IMR-90 (cell line): Measurements from ENCODE around the gene KLHL9. TPM values are rescaled to one million over a fixed set of nuclear protein-coding genes. Genes with fewer than 3 reads are reported as not detected.
A peak's percentile ranks its signal among the peaks of the same experiment; 100 is the strongest.

Source experiments
- ATAC-seq: fragments of 200-7000 bp; cut with Tn5 transposase; 2 replicates; pipeline ENCODE4 v1.9.1; 2020; ENCODE audit warnings: low read depth, mild to moderate bottlenecking, moderate library complexity
- BruUV-seq: library from RNA; stranded (reverse); fragments of 400-500 nt; replicated peaks from 2 replicates; lab custom pipeline; 2021; lab: Mats Ljungman, UMichigan
- CTCF ChIA-PET: fragments of 300-600 bp; formaldehyde crosslinking; extraction: SDS; loops from one replicate; lab custom pipeline; 2021; ENCODE audit warnings: antibody characterized with exemption; lab: Yijun Ruan, JAX
- POLR2A ChIA-PET: fragments of 300-600 bp; sonication (Branson Sonifier 250); formaldehyde crosslinking; loops from one replicate; lab custom pipeline; 2022; ENCODE audit warnings: antibody characterized with exemption; ENCODE audit not compliant: unreplicated experiment; lab: Charles Lee
- DNase-seq: peaks from one replicate; pipeline ENCODE4 v3.0.0; 2013
- H2AFZ ChIP-seq: replicated peaks from 2 replicates; pipeline ENCODE3; 2013; ENCODE audit warnings: low read length, mild to moderate bottlenecking; ENCODE audit not compliant: poor library complexity
- H2AK5ac ChIP-seq: 2 replicates; pipeline ENCODE4 v1.6.1; 2013; ENCODE audit warnings: low read depth, low read length, inconsistent platforms
- H2AK9ac ChIP-seq: replicated peaks from 2 replicates; pipeline ENCODE3; 2013; ENCODE audit warnings: mild to moderate bottlenecking, low read depth, low read length, moderate library complexity; ENCODE audit not compliant: poor library complexity
- H2BK120ac ChIP-seq: 2 replicates; pipeline ENCODE4 v1.6.1; 2013; ENCODE audit warnings: low read depth, low read length, inconsistent platforms
- H2BK15ac ChIP-seq: 3 replicates; pipeline ENCODE4 v1.6.1; 2013; ENCODE audit warnings: low read depth, low read length, inconsistent platforms
- H2BK20ac ChIP-seq: 2 replicates; pipeline ENCODE4 v1.6.1; 2013; ENCODE audit warnings: low read depth, mild to moderate bottlenecking, inconsistent platforms, low read length, moderate library complexity
- H2BK5ac ChIP-seq: 2 replicates; pipeline ENCODE4 v1.6.1; 2013; ENCODE audit warnings: mild to moderate bottlenecking, low read depth, low read length, inconsistent platforms; ENCODE audit not compliant: poor library complexity, severe bottlenecking
- H3K14ac ChIP-seq: replicated peaks from 2 replicates; pipeline ENCODE4 v1.6.1; 2013; ENCODE audit warnings: low read depth, low read length, inconsistent platforms
- H3K18ac ChIP-seq: 2 replicates; pipeline ENCODE4 v1.6.1; 2013; ENCODE audit warnings: low read depth, low read length, control low read depth
- H3K23ac ChIP-seq: 2 replicates; pipeline ENCODE4 v1.6.1; 2013; ENCODE audit warnings: low read depth, low read length, inconsistent platforms
- H3K27ac ChIP-seq: 2 replicates; pipeline ENCODE4 v1.5.1; 2013; ENCODE audit warnings: mild to moderate bottlenecking, control low read depth, low read length; ENCODE audit not compliant: insufficient read depth
- H3K27me3 ChIP-seq: 2 replicates; pipeline ENCODE4 v1.6.1; 2013; ENCODE audit warnings: low read length; ENCODE audit not compliant: control insufficient read depth, insufficient read depth
- H3K36me3 ChIP-seq: 2 replicates; pipeline ENCODE4 v1.6.1; 2013; ENCODE audit warnings: low read length, mixed read lengths; ENCODE audit not compliant: control insufficient read depth, insufficient read depth
- H3K4ac ChIP-seq: 2 replicates; pipeline ENCODE4 v1.6.1; 2013; ENCODE audit warnings: low read depth, low read length, inconsistent platforms
- H3K4me1 ChIP-seq: 2 replicates; pipeline ENCODE4 v1.6.1; 2013; ENCODE audit warnings: low read length, mixed read lengths; ENCODE audit not compliant: control insufficient read depth, insufficient read depth
- H3K4me2 ChIP-seq: 2 replicates; pipeline ENCODE4 v1.6.1; 2013; ENCODE audit warnings: low read depth, mild to moderate bottlenecking, control low read depth, low read length, moderate library complexity
- H3K4me3 ChIP-seq: 2 replicates; pipeline ENCODE4 v1.5.1; 2013; ENCODE audit warnings: low read depth, mild to moderate bottlenecking, control low read depth, low read length, moderate library complexity; ENCODE audit not compliant: insufficient read depth
- H3K56ac ChIP-seq: 2 replicates; pipeline ENCODE4 v1.6.1; 2013; ENCODE audit warnings: low read length, inconsistent platforms; ENCODE audit not compliant: insufficient read depth; ENCODE audit errors: extremely low read depth
- H3K79me1 ChIP-seq, 2 experiments: 2 replicates each; pipeline ENCODE4 v1.6.1; 2013; ENCODE audit warnings: low read length in 2 of 2, inconsistent platforms in 1 of 2, low read depth in 1 of 2
- H3K9ac ChIP-seq: 2 replicates; pipeline ENCODE4 v1.6.1; 2013; ENCODE audit warnings: low read depth, low read length, control low read depth
- H3K9me1 ChIP-seq: 2 replicates; pipeline ENCODE4 v1.6.1; 2013; ENCODE audit warnings: low read length, inconsistent platforms; ENCODE audit not compliant: insufficient read depth
- H3K9me3 ChIP-seq: 2 replicates; pipeline ENCODE4 v1.6.1; 2013; ENCODE audit warnings: low read length; ENCODE audit not compliant: control insufficient read depth, insufficient read depth
- H4K20me1 ChIP-seq: 2 replicates; pipeline ENCODE4 v1.6.1; 2013; ENCODE audit warnings: low read length, inconsistent platforms; ENCODE audit not compliant: insufficient read depth
- H4K5ac ChIP-seq: 2 replicates; pipeline ENCODE4 v1.6.1; 2013; ENCODE audit warnings: mild to moderate bottlenecking, low read depth, low read length, control low read depth
- H4K8ac ChIP-seq, 2 experiments: 2 replicates each; pipeline ENCODE4 v1.6.1; 2013; ENCODE audit warnings: low read depth in 2 of 2, low read length in 2 of 2, control low read depth in 1 of 2, inconsistent platforms in 1 of 2
- H4K91ac ChIP-seq: 2 replicates; pipeline ENCODE4 v1.6.1; 2013; ENCODE audit warnings: low read depth, low read length, inconsistent platforms; ENCODE audit not compliant: insufficient read depth
- SMC3 ChIP-seq: fragments of 150-350 bp; IDR thresholded peaks from 2 replicates; pipeline ENCODE4 v1.6.1; 2016; ENCODE audit warnings: low read depth, mild to moderate bottlenecking, antibody characterized with exemption, low read length, moderate library complexity
- WGBS, 2 experiments: methylation state at CpG; one replicate each; pipeline versions ENCODE4 v1.1.5 to v1.1.7; 2013; ENCODE audit warnings: missing lambda C conversion rate in 2 of 2; ENCODE audit not compliant: insufficient read length in 1 of 2; ENCODE audit errors: extremely low coverage in 2 of 2; 5-methylcytosine and 5-hydroxymethylcytosine counted together
- dilution Hi-C: fragments of 300-500 bp; cut with HindIII; formaldehyde crosslinking; loops from one replicate; pipeline ENCODE4 v1.14.3; 2018; ENCODE audit warnings: low sequenced_read_pairs; ENCODE audit not compliant: unreplicated experiment
- in situ Hi-C: fragments of 300-500 bp; cut with MboI; formaldehyde crosslinking; loops from 3 replicates; pipeline ENCODE4 v1.14.3; 2019; ENCODE audit warnings: low sequenced_read_pairs, inconsistent platforms, mixed read lengths
- intact Hi-C: fragments of 100-400 bp; cut with micrococcal nuclease; formaldehyde crosslinking; loops from 2 replicates; pipeline ENCODE4 v1.10.0; 2022
- polyA plus RNA-seq, 3 experiments: library from polyadenylated mRNA; depleted of rRNA; stranded (reverse); fragments of >200 nt; gene quantifications; 2 replicates each; pipeline ENCODE4 v1.2.3, GENCODE V29; 2012; ENCODE audit warnings: low replicate concordance in 1 of 3
- total RNA-seq: library from RNA; depleted of rRNA; stranded (reverse); fragments of >200 nt; gene quantifications from 2 replicates; pipeline ENCODE4 v1.2.3, GENCODE V29; 2012
- TF ChIP-seq, protein P1 (sequence below): fragments of 150-350 bp; IDR thresholded peaks from 2 replicates; pipeline ENCODE4 v1.6.1; 2017; ENCODE audit warnings: mild to moderate bottlenecking, antibody characterized with exemption, low read length, low read depth

The KLHL9 gene
- total and polyA plus RNA-seq, 2 of the 4 experiments (the other 2 are of a cell fraction), result 12.9 to 46.4 TPM

DNA sequence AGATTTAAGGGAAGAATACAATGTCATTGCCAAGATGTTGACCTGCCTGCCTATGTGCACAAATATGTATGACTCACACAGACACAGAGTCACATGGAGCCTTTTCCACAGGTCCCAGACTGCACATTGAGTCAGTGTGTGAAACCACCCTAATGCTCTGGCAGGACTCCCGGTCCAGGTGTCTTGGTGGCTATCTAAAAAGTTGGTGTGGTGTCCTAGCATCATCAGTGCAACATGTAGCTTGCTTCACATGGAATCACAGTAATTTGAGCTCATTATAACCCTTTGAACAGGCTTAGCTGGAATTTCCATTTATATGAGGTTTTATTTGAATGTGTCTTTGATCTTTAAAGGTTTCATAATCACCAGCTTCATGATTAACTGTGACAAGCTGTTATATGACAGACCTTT is 40.8 kb downstream of the KLHL9 start:
- H2AFZ ChIP-seq, result no peak overlapping the region
- no peak overlapping the region for H2AK9ac ChIP-seq
- H3K4ac ChIP-seq, result no peak overlapping the region
- 67% methylated on average over 1 of the region's 1 CpG; no CpG with 5 or more reads in 1 of the 2 experiments for WGBS, 2 experiments
- no peak overlapping the region for H3K18ac ChIP-seq
- no peak overlapping the region for H4K91ac ChIP-seq
- dilution Hi-C loops, result no loop called here
- H3K27me3 ChIP-seq, result peaks cover 3% of the 10 kb centered on the region; the same call in 1 of the 2 replicates
- H4K5ac ChIP-seq, result no peak overlapping the region
- no peak overlapping the region for H2BK15ac ChIP-seq
- no peaks in the 10 kb centered on the region for H3K9me3 ChIP-seq
- no peaks in the 10 kb centered on the region for H3K4me1 ChIP-seq
- no peak for TF ChIP-seq SMC3
- TF ChIP-seq, protein P1, sequence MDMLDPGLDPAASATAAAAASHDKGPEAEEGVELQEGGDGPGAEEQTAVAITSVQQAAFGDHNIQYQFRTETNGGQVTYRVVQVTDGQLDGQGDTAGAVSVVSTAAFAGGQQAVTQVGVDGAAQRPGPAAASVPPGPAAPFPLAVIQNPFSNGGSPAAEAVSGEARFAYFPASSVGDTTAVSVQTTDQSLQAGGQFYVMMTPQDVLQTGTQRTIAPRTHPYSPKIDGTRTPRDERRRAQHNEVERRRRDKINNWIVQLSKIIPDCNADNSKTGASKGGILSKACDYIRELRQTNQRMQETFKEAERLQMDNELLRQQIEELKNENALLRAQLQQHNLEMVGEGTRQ, result peak; percentile 34; the same call in 1 of the 2 replicates
- ATAC-seq (no peak), DNase-seq (peak; percentile 17)
- no peak overlapping the region for H4K8ac ChIP-seq
- no peak overlapping the region for H2BK5ac ChIP-seq
- no peak overlapping the region for H3K56ac ChIP-seq
- intact Hi-C loops, result no loop called here
- in situ Hi-C loops, result no loop called here
- H3K27ac ChIP-seq, result no peak overlapping the region
- POLR2A ChIA-PET, result no interaction called here
- no peak overlapping the region for H3K14ac ChIP-seq
- H4K20me1 ChIP-seq, result no peaks in the 10 kb centered on the region
- H2BK20ac ChIP-seq, result no peak overlapping the region
- no peak overlapping the region for H3K4me2 ChIP-seq
- H3K36me3 ChIP-seq, result no peaks in the 10 kb centered on the region
- BruUV-seq, result no TSS peak
- no peak overlapping the region for H2BK120ac ChIP-seq
- H3K23ac ChIP-seq, result no peak overlapping the region
- no peaks in the 10 kb centered on the region for H3K79me1 ChIP-seq
- H2AK5ac ChIP-seq, result no peak overlapping the region
- H3K4me3 ChIP-seq, result no peak overlapping the region
- H3K9me1 ChIP-seq, result no peaks in the 10 kb centered on the region
- no peak overlapping the region for H3K9ac ChIP-seq
- CTCF ChIA-PET, result interaction anchor here (0.9 to 1.6 kb wide), 2 partner anchors 24 to 32 kb away, joined by 3 read pairs; no protein-coding TSS in a partner anchor
